BLaER1 (cell line): Measurements from ENCODE around the gene DNAJC30.

Experiments
- H3K27ac ChIP-seq: shearing (Covaris generic); formaldehyde crosslinking; 2 replicates; pipeline ENCODE4 v1.8.1; 2022
- H3K27me3 ChIP-seq: shearing (Covaris generic); formaldehyde crosslinking; 2 replicates; pipeline ENCODE4 v1.8.1; 2022
- H3K36me3 ChIP-seq: shearing (Covaris generic); formaldehyde crosslinking; 2 replicates; pipeline ENCODE4 v1.8.1; 2022
- H3K4me1 ChIP-seq: shearing (Covaris generic); formaldehyde crosslinking; 2 replicates; pipeline ENCODE4 v1.8.1; 2022
- H3K4me2 ChIP-seq: shearing (Covaris generic); formaldehyde crosslinking; 2 replicates; pipeline ENCODE4 v1.8.1; 2022
- H3K4me3 ChIP-seq: shearing (Covaris generic); formaldehyde crosslinking; 2 replicates; pipeline ENCODE4 v1.8.1; 2022
- H3K9ac ChIP-seq: shearing (Covaris generic); formaldehyde crosslinking; 2 replicates; pipeline ENCODE4 v1.8.1; 2022
- H3K9me3 ChIP-seq: shearing (Covaris generic); formaldehyde crosslinking; 2 replicates; pipeline ENCODE4 v1.8.1; 2022
- H4K20me1 ChIP-seq: shearing (Covaris generic); formaldehyde crosslinking; 2 replicates; pipeline ENCODE4 v1.8.1; 2022
- Cebpa-rat ChIP-seq: shearing (Covaris generic); IDR thresholded peaks from 2 replicates; pipeline ENCODE4 v1.8.1; 2022

Gene DNAJC30

GRCh38 chr7:73708961-73709549 lies 25.8 kb upstream of the DNAJC30 start:
- Histone ChIP-seq H3K27ac (no peak overlapping the region), H3K4me1 (peaks cover 82% of the 10 kb centered on the region), H3K9me3 (no peaks in the 10 kb centered on the region), H3K9ac (no peak overlapping the region), H3K4me3 (no peak overlapping the region), H3K4me2 (peak overlapping the region; percentile 99), H3K27me3 (peaks cover 34% of the 10 kb centered on the region), H4K20me1 (peaks cover 67% of the 10 kb centered on the region), H3K36me3 (no peaks in the 10 kb centered on the region)
- TF ChIP-seq Cebpa-rat = no peak

GRCh38 chr7:73707045-73707631 lies 23.9 kb upstream of the DNAJC30 start:
- H3K9me3 ChIP-seq = no peaks in the 10 kb centered on the region
- H3K36me3 ChIP-seq = no peaks in the 10 kb centered on the region
- H3K27me3 ChIP-seq = peaks cover 15% of the 10 kb centered on the region; the same call in 1 of the 2 replicates
- peaks cover 59% of the 10 kb centered on the region for H4K20me1 ChIP-seq
- TF ChIP-seq Cebpa-rat = no peak
- peak overlapping the region; percentile 78 for H3K9ac ChIP-seq
- H3K27ac ChIP-seq = peak overlapping the region; percentile 91
- peak overlapping the region; percentile 99 for H3K4me2 ChIP-seq
- H3K4me3 ChIP-seq = peak overlapping the region; percentile 54
- peaks cover 93% of the 10 kb centered on the region for H3K4me1 ChIP-seq

GRCh38 chr7:73706126-73707044 lies 23.1 kb upstream of the DNAJC30 start:
- Histone ChIP-seq H4K20me1 (peaks cover 58% of the 10 kb centered on the region), H3K27me3 (peaks cover 7% of the 10 kb centered on the region; the same call in 1 of the 2 replicates), H3K4me1 (peaks cover 92% of the 10 kb centered on the region), H3K9ac (peak overlapping the region; percentile 78), H3K4me3 (peak overlapping the region; percentile 54), H3K36me3 (no peaks in the 10 kb centered on the region), H3K9me3 (no peaks in the 10 kb centered on the region), H3K27ac (peak overlapping the region; percentile 91), H3K4me2 (peak overlapping the region; percentile 99)
- TF ChIP-seq Cebpa-rat = no peak

GRCh38 chr7:73705551-73705920 lies 22.3 kb upstream of the DNAJC30 start:
- Histone ChIP-seq H3K9ac (peak overlapping the region; percentile 78), H3K36me3 (no peaks in the 10 kb centered on the region), H3K27me3 (0 out of 2 replicates have a peak, but pooled peaks cover under 1% of the 10 kb centered on the region), H3K4me3 (peak overlapping the region; percentile 54), H3K4me1 (peaks cover 84% of the 10 kb centered on the region), H3K4me2 (peak overlapping the region; percentile 99), H4K20me1 (peaks cover 58% of the 10 kb centered on the region), H3K9me3 (no peaks in the 10 kb centered on the region), H3K27ac (peak overlapping the region; percentile 91)
- no peak for TF ChIP-seq Cebpa-rat

- H3K9ac ChIP-seq = peak overlapping the region; percentile 78
- peaks cover 86% of the 10 kb centered on the region for H3K4me1 ChIP-seq
- peaks cover 58% of the 10 kb centered on the region for H4K20me1 ChIP-seq
- H3K9me3 ChIP-seq = no peaks in the 10 kb centered on the region
- no peaks in the 10 kb centered on the region for H3K27me3 ChIP-seq
- H3K4me3 ChIP-seq = peak overlapping the region; percentile 54
- peaks cover under 1% of the 10 kb centered on the region for H3K36me3 ChIP-seq
- TF ChIP-seq Cebpa-rat = no peak
- H3K4me2 ChIP-seq = peak overlapping the region; percentile 99
- peak overlapping the region; percentile 91 for H3K27ac ChIP-seq
Measured at GRCh38 chr7:73704640-73705550, 21.6 kb upstream of the DNAJC30 start.

GRCh38 chr7:73703757-73704639 lies 20.7 kb upstream of the DNAJC30 start:
- no peak for TF ChIP-seq Cebpa-rat
- Histone ChIP-seq H3K4me1 (peaks cover 86% of the 10 kb centered on the region), H3K9ac (peak overlapping the region; percentile 69; the same call in 1 of the 2 replicates), H3K27ac (peak overlapping the region; percentile 91), H3K27me3 (no peaks in the 10 kb centered on the region), H3K4me3 (peak overlapping the region; percentile 54), H3K36me3 (peaks cover 9% of the 10 kb centered on the region), H4K20me1 (peaks cover 58% of the 10 kb centered on the region), H3K4me2 (peak overlapping the region; percentile 99), H3K9me3 (no peaks in the 10 kb centered on the region)

GRCh38 chr7:73703225-73703624 lies 20.0 kb upstream of the DNAJC30 start:
- Histone ChIP-seq H3K9ac (no peak overlapping the region; the same call in 1 of the 2 replicates), H3K9me3 (no peaks in the 10 kb centered on the region), H3K27me3 (no peaks in the 10 kb centered on the region), H3K4me3 (peak overlapping the region; percentile 31; the same call in 1 of the 2 replicates), H3K4me1 (peaks cover 86% of the 10 kb centered on the region), H3K36me3 (peaks cover 17% of the 10 kb centered on the region), H3K27ac (no peak overlapping the region), H4K20me1 (peaks cover 58% of the 10 kb centered on the region), H3K4me2 (peak overlapping the region; percentile 94)
- no peak for TF ChIP-seq Cebpa-rat

- TF ChIP-seq Cebpa-rat = no peak
- Histone ChIP-seq H3K9me3 (no peaks in the 10 kb centered on the region), H3K27me3 (no peaks in the 10 kb centered on the region), H3K36me3 (peaks cover 23% of the 10 kb centered on the region), H3K4me3 (no peak overlapping the region), H4K20me1 (peaks cover 61% of the 10 kb centered on the region), H3K4me2 (peak overlapping the region; percentile 94), H3K9ac (no peak overlapping the region), H3K4me1 (peaks cover 82% of the 10 kb centered on the region), H3K27ac (no peak overlapping the region)
Measured at GRCh38 chr7:73702665-73703064, 19.4 kb upstream of the DNAJC30 start.
